AG09319 (cell line): Measurements from ENCODE around the gene NEDD9.
A peak's percentile ranks its signal among the peaks of the same experiment; 100 is the strongest.

ENCODE experiments used
- DNase-seq: peaks from one replicate; pipeline ENCODE4 v3.0.0-alpha.2; 2010; ENCODE audit warnings: low read depth; ENCODE audit errors: extremely low read depth
- TF ChIP-seq, protein P1 (sequence below): IDR thresholded peaks from 2 replicates; pipeline ENCODE4 v1.5.1; 2011; ENCODE audit warnings: low read depth, mild to moderate bottlenecking, inconsistent platforms, low read length, moderate library complexity

The NEDD9 gene

DNA sequence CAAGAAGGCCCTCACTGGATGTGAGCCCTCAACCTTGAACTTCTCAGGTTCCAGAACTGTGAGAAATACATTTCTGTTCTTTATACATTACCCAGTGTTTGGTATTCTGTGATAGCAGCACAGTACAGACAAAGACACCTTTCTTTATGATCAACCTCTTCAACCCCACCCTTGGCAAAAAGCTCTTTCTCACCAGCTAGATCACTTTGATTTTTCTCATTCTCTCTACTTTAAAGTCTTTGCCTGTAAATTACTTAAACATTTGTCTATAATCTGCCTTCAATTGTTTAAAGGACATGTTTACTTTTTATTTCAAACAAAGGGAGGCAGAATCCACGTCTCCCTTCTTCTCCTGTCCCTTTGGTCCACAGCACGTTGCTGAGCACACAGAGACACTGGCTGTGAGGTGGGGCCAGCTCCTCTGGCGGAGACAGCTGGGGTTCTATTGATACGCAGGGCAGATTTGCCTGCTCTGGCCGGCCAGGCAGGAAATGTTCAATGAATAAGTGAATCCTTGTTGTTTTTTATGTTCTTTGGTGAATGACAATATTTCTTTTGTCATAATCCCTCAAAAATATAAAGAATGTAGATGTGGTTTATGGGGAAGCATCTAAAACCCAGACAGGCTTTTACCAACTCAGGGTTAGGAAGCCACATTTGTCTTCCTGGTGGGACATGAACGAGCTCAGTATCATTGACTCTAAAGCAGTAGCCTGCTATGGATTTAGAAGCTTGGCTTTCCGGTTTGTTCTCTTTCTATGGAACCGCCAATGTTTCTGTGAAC lies 52.9 kb downstream of the NEDD9 start:
- TF ChIP-seq, protein P1, sequence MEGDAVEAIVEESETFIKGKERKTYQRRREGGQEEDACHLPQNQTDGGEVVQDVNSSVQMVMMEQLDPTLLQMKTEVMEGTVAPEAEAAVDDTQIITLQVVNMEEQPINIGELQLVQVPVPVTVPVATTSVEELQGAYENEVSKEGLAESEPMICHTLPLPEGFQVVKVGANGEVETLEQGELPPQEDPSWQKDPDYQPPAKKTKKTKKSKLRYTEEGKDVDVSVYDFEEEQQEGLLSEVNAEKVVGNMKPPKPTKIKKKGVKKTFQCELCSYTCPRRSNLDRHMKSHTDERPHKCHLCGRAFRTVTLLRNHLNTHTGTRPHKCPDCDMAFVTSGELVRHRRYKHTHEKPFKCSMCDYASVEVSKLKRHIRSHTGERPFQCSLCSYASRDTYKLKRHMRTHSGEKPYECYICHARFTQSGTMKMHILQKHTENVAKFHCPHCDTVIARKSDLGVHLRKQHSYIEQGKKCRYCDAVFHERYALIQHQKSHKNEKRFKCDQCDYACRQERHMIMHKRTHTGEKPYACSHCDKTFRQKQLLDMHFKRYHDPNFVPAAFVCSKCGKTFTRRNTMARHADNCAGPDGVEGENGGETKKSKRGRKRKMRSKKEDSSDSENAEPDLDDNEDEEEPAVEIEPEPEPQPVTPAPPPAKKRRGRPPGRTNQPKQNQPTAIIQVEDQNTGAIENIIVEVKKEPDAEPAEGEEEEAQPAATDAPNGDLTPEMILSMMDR, result no peak
- no peak for DNase-seq

DNA sequence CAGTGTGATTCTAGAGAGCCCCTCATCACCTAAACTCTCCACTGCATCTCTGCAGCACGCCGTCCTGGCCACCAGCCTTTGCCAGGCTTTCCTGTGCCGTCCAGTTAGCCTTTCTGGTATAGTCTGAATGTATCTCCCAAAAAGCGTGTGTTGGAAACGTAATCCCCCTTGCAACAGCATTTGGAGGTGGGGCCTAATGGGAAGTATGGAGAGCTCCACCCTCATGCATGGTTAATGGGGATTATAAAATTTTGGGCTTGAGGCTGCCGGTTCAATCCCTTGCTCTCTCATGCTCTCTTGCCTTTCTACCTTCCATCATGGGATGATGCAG lies 53.4 kb downstream of the NEDD9 start:
- DNase-seq, result no peak
- TF ChIP-seq, protein P1, result no peak

DNA sequence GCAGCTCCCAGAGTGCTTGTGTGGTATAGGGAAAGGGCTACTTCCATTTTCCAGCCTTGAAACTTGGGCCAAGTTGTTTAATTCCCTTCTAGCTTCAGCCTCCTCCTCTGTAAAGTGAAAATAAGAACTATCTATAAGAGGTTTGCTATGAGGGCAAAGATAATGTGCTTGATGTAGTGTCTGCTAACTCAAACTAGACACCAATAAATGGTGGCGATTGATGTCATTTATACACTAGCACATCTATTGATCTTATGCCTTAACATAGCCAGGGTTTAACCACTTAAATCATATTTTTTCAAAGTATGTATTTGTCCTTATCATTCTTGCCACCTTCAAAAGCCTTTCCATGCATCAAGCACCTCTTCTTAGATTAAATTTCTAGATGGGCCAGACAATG lies 55.2 kb downstream of the NEDD9 start:
- TF ChIP-seq, protein P1, result no peak

DNA sequence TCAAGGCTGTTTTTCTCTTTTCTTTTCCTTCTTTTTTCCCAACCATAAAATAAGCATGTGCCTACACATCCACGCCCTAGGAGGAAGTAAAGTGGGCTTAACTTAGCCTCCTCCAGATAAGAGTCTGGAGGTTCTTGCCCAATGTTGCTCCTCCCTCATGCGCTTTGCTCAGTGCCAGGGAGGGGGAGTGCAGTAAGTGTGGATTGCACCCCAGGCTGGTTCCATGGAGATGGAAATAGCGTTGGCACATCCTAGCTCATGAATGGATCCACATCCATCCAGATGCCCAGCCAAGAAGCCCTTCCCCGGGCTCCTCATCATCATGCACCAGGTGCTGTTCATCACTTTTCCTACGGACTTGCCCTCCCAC lies 58.2 kb downstream of the NEDD9 start:
- no peak for DNase-seq
- TF ChIP-seq, protein P1, result no peak

More for the DNA sequence above, 55.2 kb downstream of the NEDD9 start:
- DNase-seq, result no peak

DNA sequence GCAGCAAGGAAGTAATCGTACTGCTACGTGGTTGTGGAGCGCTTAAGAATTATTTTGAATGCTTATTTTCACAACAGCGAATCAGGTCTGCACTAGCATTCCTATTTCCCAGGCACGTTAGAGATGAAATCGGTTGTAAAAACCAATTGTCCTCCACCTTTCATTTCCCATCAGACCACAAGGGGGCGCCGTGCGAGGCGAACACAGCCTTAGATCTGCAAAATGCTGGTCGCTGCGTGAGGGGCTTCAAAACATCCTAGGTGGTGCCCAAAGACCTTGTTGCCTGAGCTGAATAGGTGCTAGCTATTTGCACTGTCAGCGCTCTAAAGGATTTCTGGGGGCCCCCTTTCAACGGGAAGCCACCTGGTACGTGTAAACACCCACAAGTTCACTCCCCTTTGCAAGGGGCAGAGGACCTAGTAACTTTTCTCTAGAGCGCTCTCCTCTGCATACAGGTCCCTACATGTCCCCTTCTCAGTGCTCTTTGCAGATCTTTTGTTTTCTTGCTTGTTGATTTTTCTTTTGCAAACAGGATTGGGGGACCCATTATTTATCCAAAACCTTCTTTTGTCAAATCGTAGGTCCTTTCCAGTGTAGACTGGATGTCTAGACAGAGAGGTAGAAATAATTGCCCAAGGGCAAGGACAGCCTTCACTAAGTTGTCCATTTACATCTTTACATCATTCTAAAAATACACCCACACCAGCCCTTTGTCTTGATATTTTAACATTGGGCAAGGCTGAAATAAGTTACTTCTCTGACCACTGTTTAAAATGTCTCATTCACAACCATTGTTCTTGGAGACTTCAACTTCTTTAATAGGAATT lies 59.8 kb downstream of the NEDD9 start:
- DNase-seq, result no peak
- TF ChIP-seq, protein P1, result peak; percentile 71

DNA sequence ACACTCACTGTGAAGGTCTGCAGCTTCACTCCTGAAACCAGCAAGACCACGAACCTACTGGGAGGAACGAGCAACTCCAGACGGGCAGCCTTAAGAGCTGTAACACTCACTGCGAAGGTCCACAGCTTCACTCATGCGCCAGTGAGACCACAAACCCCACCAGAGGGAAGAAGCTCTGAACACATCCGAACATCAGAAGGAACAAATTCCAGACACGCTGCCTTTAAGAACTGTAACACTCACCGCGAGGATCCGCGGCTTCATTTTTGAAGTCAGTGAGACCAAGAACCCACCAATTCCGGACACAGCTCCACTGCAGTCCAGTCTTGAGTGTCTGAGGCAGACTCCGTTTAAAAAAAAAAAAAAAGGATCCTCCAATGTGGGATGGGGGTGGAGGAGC lies 60.5 kb downstream of the NEDD9 start:
- no peak for DNase-seq
- TF ChIP-seq, protein P1, result no peak

DNA sequence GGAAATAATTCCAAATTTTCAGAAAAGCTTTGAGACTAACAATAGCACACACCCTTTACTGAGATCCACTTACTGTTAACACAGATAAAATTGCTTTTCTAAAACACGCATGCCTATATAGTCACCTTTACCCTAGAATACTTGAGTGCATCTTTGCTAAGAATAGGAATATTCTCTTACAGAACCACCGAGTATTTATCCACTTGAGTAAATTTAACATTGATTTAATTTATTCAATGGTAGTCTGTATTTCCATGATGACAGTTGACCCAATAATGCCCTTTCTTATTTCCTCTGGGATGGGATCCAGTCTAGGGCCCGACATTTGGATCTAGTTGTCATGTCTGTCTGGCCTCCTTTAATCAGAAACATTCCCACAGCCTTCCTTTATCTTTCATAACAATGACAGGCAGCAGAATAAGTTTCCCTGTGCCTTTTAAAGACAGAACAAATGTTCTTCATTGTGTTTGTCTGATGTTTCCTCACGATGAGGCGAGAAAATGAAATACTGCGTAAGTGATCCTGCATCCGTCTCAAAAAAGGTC lies 64.3 kb downstream of the NEDD9 start:
- DNase-seq, result peak; percentile 18
- TF ChIP-seq, protein P1, result no peak
